GM18520 (cell line): ENCODE results near the gene PZP.

ENCODE experiments used
- ATAC-seq: cut with Tn5 transposase; IDR thresholded peaks from one replicate; pipeline ENCODE4 v1.9.1; 2021; ENCODE audit not compliant: unreplicated experiment

PZP gene

DNA sequence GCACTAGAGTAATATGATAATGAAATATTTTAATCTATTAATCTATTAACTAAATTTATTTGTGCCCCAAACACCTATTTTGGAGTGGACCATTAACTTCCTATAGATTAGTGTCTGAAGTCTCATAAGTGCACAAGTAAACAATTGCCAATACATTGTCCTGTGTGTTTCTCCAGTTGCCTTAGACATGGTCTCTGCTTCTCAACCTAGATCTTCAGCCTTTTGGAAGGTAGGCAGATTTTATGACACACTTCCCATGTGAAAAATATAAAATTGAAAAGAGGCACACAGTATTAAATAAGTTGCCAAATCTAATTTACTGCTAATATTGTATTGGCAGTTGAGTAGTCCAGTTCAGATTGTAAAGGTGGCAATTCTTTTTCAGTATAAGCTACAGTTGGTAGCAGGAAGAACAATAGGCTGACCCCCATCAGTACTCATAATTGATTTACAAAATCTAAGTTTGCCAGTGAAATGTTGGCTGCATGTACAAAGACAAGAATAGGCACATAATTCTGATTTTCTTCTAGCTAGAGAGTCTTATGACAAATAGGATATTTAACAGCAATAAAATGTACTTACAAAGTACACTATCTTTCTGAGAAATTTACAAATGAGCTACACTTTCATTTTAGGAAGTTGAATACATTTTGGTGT lies 103.3 kb downstream of the PZP start:
- ATAC-seq = no peak

DNA sequence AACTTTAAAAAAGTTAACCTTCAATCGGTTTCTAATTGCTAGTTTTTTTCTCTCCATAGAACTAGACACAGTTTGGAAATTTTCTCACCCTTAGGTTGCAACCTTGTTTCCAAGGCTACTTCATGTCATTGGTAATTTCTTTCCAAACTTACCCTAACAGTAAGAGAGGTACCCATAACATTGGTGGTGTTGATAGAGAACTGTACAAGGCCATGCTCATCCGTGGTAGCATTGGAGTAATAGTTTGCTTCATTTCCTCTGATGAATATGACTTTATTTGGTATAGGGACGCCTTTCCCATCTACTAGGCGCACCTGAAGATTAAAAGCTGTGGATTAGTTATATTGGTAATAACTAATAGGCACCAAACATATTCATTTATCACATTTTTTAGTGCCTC lies 104.1 kb downstream of the PZP start:
- ATAC-seq = no peak

DNA sequence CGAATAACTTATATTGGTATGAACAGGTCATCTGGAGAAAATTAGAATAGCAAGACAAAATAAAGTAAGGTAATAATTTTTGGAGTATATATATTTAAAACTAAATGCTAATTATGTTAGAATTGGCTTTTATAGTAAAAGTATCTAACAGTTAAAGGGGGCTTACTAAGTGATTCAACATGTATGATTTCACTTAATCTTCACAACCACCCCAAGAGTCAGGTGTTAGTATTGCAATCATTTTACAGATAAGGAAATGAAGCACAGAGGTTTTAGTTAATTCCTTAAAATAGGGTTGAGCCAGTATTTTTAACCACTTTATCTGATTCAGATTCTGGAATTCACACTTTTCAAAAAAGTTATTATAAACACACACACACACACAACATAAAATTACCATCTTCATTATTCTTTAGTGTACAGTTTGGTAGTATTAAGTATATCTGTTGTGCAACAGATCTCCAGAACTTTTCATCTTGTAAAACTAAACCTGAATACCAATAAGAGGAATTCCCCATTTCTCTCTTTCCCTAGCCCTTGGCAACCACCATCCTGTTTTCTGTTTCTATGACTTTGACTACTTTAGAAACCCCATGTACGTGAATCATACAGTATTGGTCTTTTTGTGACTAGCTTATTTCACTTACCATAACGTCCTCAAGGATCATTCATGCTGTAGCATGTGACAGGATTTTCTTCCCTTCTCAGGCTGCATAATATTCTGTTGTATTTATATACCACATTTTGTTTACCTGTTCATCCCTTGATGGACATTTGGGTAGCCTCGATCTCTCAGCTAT lies 104.9 kb downstream of the PZP start:
- ATAC-seq = no peak

DNA sequence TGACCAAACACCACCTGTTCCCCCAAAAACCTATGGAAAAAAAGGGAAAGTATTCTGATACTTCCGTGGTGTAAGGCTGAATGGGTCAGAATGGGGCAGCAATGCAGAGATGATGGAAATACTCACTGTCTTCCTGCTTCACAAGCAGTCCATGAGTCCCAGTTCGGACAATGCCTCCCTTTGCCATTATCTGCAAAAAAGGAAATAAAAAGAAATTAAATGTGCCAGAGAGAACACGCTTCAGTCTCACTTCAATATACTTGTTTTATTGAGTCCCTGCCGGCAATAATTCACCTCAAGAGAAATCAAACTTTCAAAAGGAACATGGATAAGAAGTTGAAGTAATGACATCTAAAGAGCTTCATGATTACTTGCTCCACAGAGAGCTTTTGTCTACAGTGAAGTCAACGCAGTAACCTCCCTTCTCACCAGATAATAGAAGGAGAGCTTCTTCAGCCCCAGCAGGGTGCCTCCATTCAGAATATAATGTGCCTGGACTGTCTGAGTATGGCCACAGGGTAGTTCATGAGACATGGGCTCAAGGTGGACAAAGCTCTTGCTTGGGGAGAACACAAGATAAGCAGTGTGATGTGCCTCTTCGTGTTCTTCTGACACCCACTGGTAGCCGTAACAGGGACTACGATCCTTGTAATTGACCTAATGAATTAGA lies 107.0 kb downstream of the PZP start:
- ATAC-seq = no peak

DNA sequence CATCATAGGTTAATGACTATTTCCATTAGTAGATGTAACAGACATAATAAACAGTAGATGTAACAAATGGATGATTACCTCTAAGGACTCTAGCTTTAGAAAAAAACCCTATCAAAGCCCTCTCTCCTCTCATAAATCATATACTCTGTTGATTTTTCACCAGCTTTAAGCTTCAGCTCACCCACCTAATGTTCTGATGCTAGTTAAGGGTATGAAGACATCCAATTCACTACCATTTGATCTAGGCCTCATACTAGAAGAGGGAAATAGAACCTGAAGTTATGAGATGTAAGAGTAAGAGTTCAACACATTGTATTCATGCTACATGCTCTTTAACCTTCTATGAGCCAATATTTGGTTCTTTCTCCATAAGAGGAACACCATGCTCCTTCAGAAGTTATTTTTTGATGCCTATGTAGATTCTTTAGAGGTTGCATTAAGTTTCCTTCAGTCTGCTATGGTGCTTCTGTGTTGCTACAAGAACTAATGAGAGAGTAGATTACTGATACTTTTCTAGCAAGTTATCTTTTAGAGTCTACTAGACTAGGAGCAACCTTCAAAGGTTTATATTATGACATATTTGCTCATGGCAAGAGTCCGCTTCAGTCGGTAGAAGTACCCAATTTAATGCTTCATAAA lies 108.5 kb downstream of the PZP start:
- ATAC-seq = no peak
